PC-9 (cell line): ENCODE measurements around the gene FSHB.
"Not testable (repeated sequence)": the region's sequence is repeated elsewhere in the genome, so short reads cannot be mapped to it uniquely, and the experiment has no call there.

Experiments used
- CTCF ChIP-seq: fragments of 200-600 bp; sonication (generic); conservative IDR thresholded peaks from 2 replicates; pipeline ENCODE4 v1.6.1; 2017; ENCODE audit warnings: mixed run types, antibody characterized with exemption, mild to moderate bottlenecking, moderate library complexity
- EZH2 ChIP-seq: fragments of 200-600 bp; sonication (generic); IDR thresholded peaks from 2 replicates; pipeline ENCODE4 v1.8.0; 2017; ENCODE audit warnings: antibody characterized with exemption, low read depth

GRCh38 chr11:30202989-30203388 lies 27.8 kb upstream of the FSHB start:
- TF ChIP-seq EZH2, CTCF: not testable (repeated sequence)
